HG03565 (cell line): ENCODE data around the gene CGB7.

Experiments
- ATAC-seq: cut with Tn5 transposase; IDR thresholded peaks from one replicate; pipeline ENCODE4 v1.9.1; 2021; ENCODE audit warnings: mild to moderate bottlenecking, moderate library complexity; ENCODE audit not compliant: unreplicated experiment

The CGB7 gene

DNA sequence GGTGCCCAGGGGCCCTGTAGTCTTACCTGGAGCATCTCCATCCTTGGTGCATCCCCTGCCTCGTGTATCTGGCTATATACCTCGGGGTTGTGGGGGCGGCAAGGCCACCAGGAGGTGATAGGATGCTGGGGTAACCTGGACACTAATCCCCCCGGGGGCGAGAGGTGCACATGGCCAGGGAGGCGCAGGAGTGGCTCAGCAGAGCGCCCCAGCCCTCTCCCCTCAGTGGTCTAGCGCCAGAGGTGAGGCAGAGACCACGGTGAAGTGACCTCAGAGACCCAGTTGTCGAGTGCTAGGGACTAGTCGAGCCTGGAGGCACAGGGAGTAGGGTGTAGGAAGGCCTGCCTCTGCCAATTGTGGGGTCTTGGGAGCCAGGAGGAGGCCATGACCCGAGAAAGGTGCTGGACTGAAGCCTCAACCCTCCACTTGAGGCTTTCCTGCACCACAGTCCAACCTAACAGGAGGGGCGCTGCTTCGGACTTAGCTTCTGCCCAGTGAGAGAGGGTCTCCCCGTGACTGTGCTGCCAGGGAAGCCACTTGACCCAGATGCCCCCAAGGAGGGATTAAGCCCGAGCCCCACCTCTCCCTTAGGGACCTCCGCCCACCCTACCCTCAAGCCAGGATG, 40.4 kb downstream of the CGB7 start, which contains the start of gene LHB:
Gene LHB (minus strand): TSS at position 51 of the 625 bp plus-strand sequence. CDS start 10 bp downstream, at position 41.
- no peak for ATAC-seq

DNA sequence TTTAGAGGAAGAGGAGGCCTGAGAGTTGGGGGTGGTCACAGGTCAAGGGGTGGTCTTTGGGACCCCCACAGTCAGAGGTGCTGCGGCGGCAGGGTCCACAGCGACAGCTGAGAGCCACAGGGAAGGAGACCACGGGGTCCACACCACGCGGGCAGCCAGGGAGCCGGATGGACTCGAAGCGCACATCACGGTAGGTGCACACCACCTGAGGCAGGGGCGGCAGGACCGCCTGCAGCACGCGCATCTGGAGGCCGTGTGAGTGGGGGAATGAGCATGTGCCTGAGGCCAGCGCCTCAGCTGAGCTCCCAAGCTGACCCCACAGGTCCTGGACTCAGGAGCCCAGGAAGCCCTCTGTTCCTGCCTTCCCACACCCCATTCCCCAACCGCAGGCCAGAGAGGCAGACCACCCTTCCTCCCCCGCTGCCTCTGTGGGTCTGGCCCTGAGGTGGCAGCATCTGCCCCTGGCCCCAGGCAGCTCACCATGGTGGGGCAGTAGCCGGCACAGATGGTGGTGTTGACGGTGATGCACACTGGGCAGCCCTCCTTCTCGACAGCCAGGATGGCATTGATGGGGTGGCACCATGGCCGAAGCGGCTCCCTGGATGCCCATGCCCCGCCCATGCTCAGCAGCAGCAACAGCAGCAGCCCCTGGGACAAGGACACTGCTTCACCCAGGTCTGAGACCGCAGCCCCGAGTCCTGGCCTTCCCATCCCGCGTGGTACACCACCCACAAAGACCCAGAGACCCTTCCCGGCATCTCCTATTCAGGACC, 41.3 kb downstream of the CGB7 start:
- no peak for ATAC-seq

DNA sequence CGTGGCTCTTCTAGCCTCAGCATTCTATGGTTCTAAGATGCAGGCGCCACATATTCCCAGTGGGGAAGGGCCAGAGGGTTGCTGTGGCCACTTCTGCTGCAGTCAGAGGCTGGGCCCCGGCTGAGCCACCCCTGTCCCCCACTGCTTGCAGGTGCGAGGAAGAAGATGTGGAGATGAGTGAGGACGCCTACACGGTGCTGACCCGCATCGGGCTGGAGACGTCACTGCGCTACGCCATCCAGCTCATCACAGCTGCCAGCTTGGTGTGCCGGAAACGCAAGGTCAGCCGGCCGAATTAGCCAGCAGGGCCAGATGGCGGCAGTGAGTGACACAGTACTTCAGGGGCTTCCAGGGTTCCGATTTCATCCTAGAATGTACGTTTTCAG, 42.7 kb downstream of the CGB7 start:
- ATAC-seq, result no peak

DNA sequence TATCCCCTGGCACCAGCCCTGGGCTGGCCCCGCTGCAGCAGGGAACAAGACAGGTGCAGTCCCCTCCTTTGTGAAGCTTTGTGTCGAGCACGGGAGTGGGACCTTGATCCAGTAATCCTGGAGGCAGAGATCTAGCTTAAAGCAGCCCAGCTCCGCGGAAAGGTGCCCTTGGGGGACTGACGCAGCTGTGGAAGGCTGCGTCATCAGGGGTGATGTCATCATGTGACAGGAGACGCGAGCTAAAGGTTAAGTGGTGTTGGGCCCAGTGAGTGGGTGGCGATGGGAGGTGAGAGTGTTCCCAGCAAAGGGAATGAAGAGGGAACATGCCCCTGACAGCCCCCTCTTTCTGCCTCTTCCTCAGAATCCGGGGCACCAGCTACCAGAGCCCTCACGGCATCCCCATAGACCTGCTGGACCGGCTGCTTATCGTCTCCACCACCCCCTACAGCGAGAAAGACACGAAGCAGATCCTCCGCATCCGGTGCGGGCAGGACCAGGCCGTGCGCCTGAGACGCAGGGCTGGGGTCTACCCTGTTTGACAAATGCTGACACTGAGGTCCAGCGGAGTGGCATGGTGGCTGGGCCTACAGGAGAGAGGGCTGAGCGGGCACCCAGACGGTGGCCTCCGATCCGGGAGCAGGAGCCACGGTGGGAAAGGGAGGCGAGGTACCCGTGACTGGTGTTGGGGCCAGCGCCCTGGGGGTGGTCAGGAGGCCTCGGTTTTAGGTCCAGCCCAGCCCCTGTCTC, 43.3 kb downstream of the CGB7 start:
- ATAC-seq, result no peak

DNA sequence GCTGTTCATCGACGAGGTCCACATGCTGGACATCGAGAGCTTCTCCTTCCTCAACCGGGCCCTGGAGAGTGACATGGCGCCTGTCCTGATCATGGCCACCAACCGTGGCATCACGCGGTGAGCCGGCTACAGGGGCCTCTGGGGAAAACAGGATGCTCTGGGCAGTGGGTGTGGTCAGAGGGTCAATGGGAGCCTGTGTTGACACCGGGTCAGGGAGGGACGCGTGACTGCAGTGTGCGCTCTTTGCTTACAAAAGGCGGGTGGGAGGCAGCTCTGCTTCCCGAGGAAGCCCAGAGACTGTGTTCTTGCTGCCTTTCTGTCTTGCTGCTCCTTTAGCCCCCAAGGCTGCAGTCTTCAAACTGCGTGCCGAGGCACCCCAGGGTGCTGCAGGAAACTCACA, 46.4 kb downstream of the CGB7 start:
- no peak for ATAC-seq

DNA sequence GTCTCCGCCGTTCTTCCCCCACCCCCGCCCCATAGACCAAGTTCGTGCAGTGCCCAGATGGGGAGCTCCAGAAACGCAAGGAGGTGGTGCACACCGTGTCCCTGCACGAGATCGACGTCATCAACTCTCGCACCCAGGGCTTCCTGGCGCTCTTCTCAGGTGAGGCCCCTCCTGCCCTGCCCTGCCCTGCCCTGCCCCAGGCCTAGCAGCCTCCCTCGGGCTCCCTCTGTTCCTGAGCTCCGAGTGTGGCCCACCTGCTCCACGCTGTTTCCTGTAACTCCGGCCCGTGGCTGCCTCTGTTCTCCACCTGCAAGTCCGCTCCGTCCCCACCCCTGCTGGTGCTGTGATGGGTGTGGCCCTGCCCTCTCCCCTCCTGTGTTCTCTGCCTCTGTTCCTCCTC, 47.1 kb downstream of the CGB7 start:
- ATAC-seq, result no peak

DNA sequence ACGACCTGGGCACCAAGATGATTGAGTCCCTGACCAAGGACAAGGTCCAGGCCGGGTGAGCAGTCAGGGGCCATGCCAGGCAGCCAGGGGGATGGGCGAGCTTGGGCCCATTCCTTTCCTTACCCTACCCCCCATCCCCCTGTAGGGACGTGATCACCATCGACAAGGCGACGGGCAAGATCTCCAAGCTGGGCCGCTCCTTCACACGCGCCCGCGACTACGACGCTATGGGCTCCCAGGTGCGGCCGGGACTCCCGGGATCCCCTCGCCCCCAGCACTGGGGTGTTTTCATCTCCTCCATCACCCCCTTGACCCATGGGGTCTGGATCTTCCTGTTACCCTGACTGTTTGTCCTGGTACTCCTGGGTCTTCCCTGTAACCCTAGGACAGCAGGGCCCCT, 47.7 kb downstream of the CGB7 start:
- no peak for ATAC-seq

DNA sequence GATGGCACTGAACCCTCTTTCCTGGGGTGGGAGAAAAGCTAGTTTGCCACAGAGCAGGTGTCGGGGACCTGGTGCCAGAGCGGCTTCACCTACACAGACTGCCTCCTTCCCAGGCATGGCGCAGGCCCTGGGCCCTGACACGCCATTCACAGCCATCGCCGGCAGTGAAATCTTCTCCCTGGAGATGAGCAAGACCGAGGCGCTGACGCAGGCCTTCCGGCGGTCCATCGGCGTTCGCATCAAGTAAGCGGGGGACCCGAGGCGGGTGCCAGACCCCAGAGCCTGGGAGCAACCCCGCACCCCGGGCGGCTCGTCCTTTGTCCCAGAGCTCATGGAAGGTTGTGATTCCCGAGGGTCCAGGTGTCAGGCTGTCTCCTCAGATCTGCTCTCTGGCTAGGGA, 50.6 kb downstream of the CGB7 start:
- no peak for ATAC-seq

DNA sequence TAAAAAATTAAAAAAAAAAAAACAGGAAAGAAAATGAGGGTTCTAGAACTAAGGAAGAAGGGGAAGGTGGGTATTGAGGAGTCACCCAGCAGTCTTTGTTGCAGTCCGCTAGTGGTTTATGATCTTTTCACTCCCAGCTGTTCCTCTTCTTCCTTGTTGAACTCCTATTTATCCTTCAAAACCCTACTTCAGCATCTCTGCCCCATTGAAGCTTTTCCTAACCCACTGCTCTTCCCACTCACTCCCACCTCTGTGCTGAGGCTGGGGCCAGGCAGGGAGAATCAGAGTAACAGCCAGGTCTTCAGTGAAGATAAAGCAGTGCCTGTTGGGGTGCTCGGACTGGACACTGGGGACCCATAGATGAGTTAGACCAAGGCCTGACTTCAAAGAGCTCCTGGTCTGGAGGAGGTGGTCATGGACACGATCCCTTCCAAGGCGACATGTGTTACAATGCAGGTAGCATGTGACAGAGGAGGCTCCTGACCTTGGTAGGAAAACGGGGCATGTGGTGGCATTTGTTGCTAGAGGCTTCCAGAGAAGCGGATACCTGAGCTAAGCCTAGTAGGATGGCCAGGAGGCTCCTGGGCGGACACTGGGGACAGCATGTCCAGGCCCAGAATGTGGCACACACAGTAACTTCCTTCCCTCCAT, 52.5 kb downstream of the CGB7 start:
- no peak for ATAC-seq
